Right kidney (tissue), 1 donor: ENCODE results near the gene CSF3.

Experiments used
- DNase-seq: peaks from one replicate; pipeline ENCODE4 v3.0.0-alpha.2; 2016

Gene CSF3

GRCh38 chr17:40062329-40063186 lies 47.3 kb downstream of the CSF3 start, which contains the start of gene THRA:
Gene THRA, plus strand, starts transcription at chr17:40062965. Its CDS starts 11,524 bp downstream, at chr17:40074489.
- peak; percentile 51 for DNase-seq

- DNase-seq = peak; percentile 83
These were observed 48.0 kb downstream of the CSF3 start for GRCh38 chr17:40063187-40063771.

- no peak for DNase-seq
These were observed 48.8 kb downstream of the CSF3 start for GRCh38 chr17:40063901-40064531.

GRCh38 chr17:40064971-40065768 lies 49.9 kb downstream of the CSF3 start:
- DNase-seq = peak; percentile 52

GRCh38 chr17:40065769-40066510 lies 50.7 kb downstream of the CSF3 start:
- DNase-seq = no peak
